Measurements from ENCODE around the gene ETV5. TPM values are rescaled to one million over a fixed set of nuclear protein-coding genes. Genes with fewer than 3 reads are reported as not detected.

Gene ETV5
- total and polyA plus RNA-seq, 2 of the 4 experiments (the other 2 are of a cell fraction), result 15.7 to 20.1 TPM

- dilution Hi-C loops (cut with HindIII; ENCODE audit: low sequenced_read_pairs, unreplicated experiment), result no loop called here
- CTCF ChIA-PET, result interaction anchor here (0.7 to 1.0 kb wide), 3 partner anchors 33 to 183 kb away, joined by 3 to 4 read pairs (median 4); no protein-coding TSS in a partner anchor
These were observed 49.7 kb downstream of the ETV5 start for GRCh38 chr3:186059192-186059591.

More at GRCh38 chr3:186059192-186059591, 49.7 kb downstream of the ETV5 start:
- Histone ChIP-seq H3K56ac (ENCODE audit: extremely low read depth, insufficient read depth, low read length) (no peak overlapping the region), H4K20me1 (ENCODE audit: insufficient read depth, low read length) (no peaks in the 10 kb centered on the region), H2BK20ac (ENCODE audit: low read depth, low read length) (no peak overlapping the region), H3K79me1 (ENCODE audit: low read depth in 1 of 2, low read length in 2 of 2) (peaks cover 0 to 11% of the 10 kb centered on the region in 2 experiments; a peak in 1 of 4 replicates), H2BK120ac (ENCODE audit: low read depth, low read length) (no peak overlapping the region), H3K9me1 (ENCODE audit: insufficient read depth, low read length) (peaks cover 9% of the 10 kb centered on the region; the same call in 1 of the 2 replicates), H2AK9ac (replicated peaks; ENCODE audit: low read depth, low read length, poor library complexity) (no peak overlapping the region), H3K18ac (ENCODE audit: low read depth, low read length) (no peak overlapping the region), H4K91ac (ENCODE audit: insufficient read depth, low read depth, low read length) (no peak overlapping the region), H3K4me1 (ENCODE audit: control insufficient read depth, insufficient read depth, low read length) (peaks cover 4% of the 10 kb centered on the region; the same call in 1 of the 2 replicates), H3K27me3 (ENCODE audit: control insufficient read depth, insufficient read depth, low read length) (no peaks in the 10 kb centered on the region), H2AFZ (replicated peaks; ENCODE audit: low read length, poor library complexity) (no peak overlapping the region), H4K8ac (ENCODE audit: low read depth in 2 of 2, low read length in 2 of 2) (no peak overlapping the region), H3K23ac (ENCODE audit: low read depth, low read length) (no peak overlapping the region), H3K4ac (ENCODE audit: low read depth, low read length) (no peak overlapping the region), H3K4me3 (ENCODE audit: insufficient read depth, low read depth, low read length) (no peak overlapping the region), H3K9ac (ENCODE audit: low read depth, low read length) (no peak overlapping the region), H2BK5ac (ENCODE audit: low read depth, low read length, poor library complexity, severe bottlenecking) (no peak overlapping the region), H2AK5ac (ENCODE audit: low read depth, low read length) (no peak overlapping the region), H2BK15ac (ENCODE audit: low read depth, low read length) (no peak overlapping the region), H3K9me3 (ENCODE audit: control insufficient read depth, insufficient read depth, low read length) (no peaks in the 10 kb centered on the region), H3K4me2 (ENCODE audit: low read depth, low read length) (no peak overlapping the region), H3K14ac (replicated peaks; ENCODE audit: low read depth, low read length) (no peak overlapping the region), H4K5ac (ENCODE audit: low read depth, low read length) (no peak overlapping the region), H3K27ac (ENCODE audit: insufficient read depth, low read length) (no peak overlapping the region), H3K36me3 (ENCODE audit: control insufficient read depth, insufficient read depth, low read length) (peaks cover 24% of the 10 kb centered on the region)
- TF ChIP-seq RFX5 (IDR thresholded peaks at IDR 0.05; ENCODE audit: low read depth, low read length) (no peak), USF2 (IDR thresholded peaks at IDR 0.05; ENCODE audit: low read depth, low read length) (no peak), FOS (IDR thresholded peaks at IDR 0.05; ENCODE audit: low read depth, low read length) (no peak), RCOR1 (IDR thresholded peaks at IDR 0.05; ENCODE audit: insufficient replicate concordance, low read length) (no peak), CHD1 (IDR thresholded peaks at IDR 0.05; ENCODE audit: low read depth, low read length) (no peak), NFE2L2 (IDR thresholded peaks at IDR 0.05; ENCODE audit: low read depth, low read length) (no peak), MXI1 (IDR thresholded peaks at IDR 0.05; ENCODE audit: borderline replicate concordance, low read depth, low read length) (no peak)
- TF ChIP-seq, protein P1, sequence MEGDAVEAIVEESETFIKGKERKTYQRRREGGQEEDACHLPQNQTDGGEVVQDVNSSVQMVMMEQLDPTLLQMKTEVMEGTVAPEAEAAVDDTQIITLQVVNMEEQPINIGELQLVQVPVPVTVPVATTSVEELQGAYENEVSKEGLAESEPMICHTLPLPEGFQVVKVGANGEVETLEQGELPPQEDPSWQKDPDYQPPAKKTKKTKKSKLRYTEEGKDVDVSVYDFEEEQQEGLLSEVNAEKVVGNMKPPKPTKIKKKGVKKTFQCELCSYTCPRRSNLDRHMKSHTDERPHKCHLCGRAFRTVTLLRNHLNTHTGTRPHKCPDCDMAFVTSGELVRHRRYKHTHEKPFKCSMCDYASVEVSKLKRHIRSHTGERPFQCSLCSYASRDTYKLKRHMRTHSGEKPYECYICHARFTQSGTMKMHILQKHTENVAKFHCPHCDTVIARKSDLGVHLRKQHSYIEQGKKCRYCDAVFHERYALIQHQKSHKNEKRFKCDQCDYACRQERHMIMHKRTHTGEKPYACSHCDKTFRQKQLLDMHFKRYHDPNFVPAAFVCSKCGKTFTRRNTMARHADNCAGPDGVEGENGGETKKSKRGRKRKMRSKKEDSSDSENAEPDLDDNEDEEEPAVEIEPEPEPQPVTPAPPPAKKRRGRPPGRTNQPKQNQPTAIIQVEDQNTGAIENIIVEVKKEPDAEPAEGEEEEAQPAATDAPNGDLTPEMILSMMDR (conservative IDR thresholded peaks at IDR 0.05; ENCODE audit: low read depth, low read length), result no peak
- POLR2A ChIA-PET (ENCODE audit: unreplicated experiment), result no interaction called here
- in situ Hi-C loops (cut with MboI; ENCODE audit: low sequenced_read_pairs), result no loop called here
- DNase-seq, result no peak
- intact Hi-C loops (cut with micrococcal nuclease), result loop anchor here (5.0 to 10.0 kb wide), 2 partner anchors 72 to 394 kb away; no protein-coding TSS in a partner anchor
- no peak for ATAC-seq (ENCODE audit: low read depth)
- WGBS, 2 experiments (ENCODE audit: extremely low coverage in 2 of 2, insufficient read length in 1 of 2), result 100% methylated on average over 1 of the region's 6 CpGs; no CpG with 5 or more reads in 1 of the 2 experiments
- no TSS peak for BruUV-seq (replicated peaks)

All from IMR-90 (cell line).